Fibroblast of skin of abdomen (primary cell): ENCODE measurements around the gene RCN1.
"Not testable (repeated sequence)": the region's sequence is repeated elsewhere in the genome, so short reads cannot be mapped to it uniquely, and the experiment has no call there.

Experiments
- DNase-seq: peaks from one replicate; pipeline ENCODE4 v3.0.0-alpha.2; 2013

The RCN1 gene

DNA sequence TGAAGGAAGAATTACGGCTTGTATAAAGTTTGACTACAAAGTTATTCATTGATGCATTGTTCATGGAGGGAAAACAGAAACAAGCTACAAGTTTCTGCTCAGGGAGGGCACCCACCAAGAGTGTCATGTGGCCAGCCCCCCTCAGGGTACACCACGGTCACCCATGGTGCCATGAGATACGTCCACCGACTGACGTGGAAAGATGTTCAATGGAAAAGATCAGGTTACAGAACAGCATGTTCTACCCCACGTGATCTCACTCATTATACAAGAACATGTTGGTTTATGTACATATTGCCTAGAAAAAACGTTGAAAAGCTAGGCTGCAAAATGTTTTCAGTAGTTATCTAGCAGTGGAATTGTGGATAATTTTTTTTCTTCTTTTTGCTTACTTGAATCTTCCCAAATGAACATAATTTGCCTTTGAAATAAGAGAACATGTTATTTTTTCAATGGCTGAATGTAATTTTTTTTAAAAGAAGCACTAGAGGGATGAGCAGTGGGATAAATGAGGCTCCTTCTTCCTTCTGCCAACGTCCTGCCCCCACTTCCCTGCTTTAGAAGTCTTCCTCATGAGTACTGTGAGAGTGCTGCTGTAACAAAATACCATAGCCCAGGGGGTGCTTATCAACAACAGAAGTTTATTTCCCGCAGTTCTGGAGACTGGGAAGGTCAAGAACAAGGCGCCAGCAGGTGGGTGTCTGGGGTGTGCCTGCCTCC lies 22.5 kb downstream of the RCN1 start:
- no peak for DNase-seq

DNA sequence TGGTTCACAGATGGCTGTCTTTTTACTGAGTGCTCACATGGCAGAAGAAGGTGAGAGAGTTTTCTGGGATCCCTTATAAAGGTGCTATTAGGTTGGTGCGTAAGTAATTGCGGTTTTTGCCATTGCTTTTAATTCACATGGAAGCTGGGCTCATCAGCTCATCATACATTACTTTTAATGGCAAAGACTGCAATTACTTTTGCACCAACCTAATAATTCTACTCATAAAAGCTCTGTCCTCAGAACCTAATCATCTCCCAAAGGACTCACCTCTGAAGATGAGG lies 23.0 kb downstream of the RCN1 start:
- DNase-seq: no peak

DNA sequence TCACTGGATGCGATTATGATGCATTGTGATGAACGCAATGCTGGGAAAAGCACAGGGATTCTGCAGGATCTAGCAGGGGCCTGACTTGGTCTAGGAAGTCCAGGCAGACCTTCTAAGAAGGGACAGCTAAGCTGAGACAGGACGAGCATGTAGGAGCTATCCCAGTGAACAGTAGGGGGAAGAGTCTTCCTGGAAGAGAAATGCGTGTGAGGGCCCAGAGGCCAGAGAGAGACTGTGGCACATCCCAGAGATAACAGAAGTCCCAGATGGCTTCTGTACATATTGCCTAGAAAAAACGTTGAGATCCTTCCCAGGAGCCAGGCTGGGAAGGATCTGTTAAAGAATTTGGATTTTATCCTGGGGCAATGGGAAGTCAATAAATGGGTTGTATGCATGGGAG lies 24.6 kb downstream of the RCN1 start:
- DNase-seq: no peak

DNA sequence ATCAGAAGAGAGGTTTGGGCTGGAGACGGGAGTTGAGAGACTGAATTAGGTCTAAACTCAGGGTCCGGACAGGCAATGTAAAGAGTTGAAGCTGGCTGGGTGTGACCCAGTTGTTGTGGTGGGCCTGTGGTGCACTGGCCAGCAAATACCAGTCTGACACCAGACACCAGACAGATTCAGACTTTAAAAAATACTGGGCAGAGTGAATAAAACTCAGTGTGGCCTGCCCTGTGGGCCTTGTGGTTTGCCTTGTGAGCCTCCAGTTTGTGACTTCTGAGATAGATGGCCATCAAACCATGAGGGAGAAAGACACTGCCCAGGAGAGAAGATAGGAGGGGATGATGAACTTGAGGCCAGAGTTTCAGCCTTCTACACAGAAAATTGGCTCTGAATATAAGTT lies 25.8 kb downstream of the RCN1 start:
- DNase-seq: no peak

DNA sequence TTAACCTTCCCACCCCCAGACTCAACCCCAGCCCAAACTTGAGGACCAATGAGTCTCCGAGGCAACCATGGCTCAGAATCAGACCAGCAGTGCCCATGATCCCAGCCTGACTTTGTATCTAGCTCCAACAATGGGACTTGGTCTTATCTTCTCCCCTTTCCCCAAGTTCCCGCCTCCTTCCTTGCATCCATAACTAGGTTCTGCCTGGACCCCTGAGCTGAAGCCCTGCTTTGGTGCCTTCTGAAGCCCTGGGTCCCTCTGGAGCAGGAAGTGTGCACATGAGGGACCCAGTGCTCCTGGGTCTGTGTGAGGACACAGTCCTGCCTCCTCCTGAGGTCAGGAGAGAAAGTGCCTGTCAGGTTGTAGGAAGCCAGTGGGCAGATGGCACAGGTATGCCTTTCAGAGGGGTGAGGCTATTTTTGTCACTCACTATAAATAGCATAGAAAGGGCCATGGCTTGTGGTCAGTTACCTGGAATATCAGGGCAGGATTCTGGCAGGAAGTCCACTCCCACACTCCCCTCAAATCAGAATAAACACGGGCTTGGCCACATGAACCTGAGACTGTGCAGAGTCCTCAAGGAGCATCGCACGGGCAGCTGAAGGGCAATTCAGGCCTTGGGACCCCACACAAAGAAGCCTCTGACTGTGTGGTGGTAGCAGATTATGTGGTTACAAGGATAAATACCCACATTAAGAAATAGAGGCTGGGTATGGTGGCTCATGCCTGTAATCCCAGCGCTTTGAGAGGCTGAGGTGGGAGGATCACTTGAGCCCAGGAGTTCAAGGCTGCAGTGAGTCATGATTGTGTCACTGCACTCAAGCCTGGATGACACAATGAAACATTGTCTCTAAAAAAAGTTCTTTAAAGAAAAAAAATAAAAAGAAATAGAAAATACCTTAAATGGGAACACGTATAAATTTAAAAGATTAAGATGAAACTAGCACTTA lies 27.4 kb downstream of the RCN1 start:
- peak; percentile 60 for DNase-seq

DNA sequence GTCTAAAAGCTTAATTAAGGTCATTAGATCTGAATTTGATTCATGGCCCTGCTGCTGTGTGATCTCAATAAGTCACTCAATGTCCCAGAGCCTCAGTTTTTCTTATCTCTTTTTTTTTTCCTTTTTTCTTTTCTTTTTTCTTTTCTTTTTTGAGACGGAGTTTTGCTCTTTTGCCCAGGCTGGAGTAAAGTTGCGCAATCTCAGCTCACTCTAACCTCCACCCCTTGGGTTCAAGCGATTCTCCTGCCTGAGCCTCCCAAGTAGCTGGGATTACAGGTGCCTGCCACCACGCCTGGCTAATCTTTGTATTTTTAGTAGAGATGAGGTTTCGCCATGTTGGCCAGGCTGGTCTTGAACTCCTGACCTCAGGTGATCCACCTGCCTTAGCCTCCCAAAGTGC lies 28.3 kb downstream of the RCN1 start:
- not testable (repeated sequence) for DNase-seq

DNA sequence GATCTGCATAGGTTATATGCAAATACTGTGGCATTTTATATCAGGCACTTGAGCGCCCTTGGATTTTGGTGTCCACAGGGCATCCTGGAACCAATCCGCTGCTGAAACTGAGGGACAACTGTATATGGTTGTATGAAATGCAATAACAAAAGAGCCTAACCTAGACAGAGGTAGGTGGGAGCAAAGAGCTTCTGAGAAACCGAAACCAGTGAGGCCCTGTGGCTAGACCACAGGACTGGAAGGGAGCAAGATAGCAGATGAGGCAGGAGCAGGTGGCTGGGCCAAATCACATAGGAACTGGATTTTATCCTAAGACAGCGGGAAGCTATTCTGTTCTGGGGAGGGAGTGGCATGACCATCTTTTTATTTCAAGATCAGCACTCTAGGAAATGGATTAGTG lies 30.1 kb downstream of the RCN1 start:
- DNase-seq: no peak

DNA sequence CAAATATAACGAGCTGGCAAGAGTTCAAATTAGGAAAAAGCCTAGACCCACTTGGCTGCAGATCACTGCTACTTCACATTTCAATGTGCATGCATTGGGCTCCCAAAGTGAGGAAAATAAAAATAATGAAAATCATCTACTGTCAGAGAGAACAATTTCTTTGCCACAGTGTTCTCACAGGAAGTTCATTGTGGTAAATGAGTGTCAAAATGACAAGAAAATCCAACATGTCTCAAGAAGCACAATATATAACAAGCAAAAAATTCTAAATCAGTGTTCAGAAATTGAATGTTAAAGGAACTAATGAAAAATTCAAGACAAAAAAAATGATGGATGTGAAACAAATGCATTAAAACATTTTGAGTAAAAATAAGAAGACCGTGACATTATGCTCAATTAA lies 31.3 kb downstream of the RCN1 start:
- DNase-seq: no peak

DNA sequence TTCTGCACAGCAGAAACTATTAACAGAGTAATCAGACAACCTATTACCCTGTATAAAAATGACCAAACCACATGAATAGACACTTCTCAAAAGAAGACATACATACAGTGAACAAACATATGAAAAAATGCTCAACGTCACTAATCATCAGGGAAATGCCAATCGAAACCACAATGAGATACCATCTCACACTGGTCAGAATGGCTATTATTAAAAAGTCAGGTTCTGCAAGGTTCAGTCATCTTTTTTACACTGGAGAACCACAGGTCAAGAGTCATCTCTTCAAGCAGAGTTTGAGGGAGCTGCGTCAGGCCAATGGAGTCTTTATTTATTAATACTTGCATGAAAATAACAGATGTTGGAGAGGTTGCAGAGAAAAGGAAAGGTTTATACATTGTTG lies 40.4 kb downstream of the RCN1 start:
- no peak for DNase-seq

DNA sequence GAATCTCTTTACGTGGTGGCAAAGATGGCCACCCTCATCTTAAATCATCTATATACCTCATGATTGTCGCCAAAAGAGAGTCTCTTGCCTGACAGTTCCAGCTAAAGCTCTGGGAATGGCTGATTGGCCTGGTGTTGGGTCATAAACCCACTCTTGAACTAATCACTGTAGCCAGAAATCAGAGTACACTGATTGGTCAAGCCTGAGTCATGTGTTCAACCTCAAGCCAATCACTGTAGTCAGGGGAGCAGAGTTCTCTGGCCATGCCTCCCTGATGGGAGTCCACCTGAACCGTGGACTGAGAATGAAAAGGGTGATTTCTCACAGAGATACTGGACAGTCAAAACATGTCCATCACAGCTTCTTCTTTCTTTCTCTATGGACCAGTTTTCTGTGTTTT lies 45.8 kb downstream of the RCN1 start:
- no peak for DNase-seq

DNA sequence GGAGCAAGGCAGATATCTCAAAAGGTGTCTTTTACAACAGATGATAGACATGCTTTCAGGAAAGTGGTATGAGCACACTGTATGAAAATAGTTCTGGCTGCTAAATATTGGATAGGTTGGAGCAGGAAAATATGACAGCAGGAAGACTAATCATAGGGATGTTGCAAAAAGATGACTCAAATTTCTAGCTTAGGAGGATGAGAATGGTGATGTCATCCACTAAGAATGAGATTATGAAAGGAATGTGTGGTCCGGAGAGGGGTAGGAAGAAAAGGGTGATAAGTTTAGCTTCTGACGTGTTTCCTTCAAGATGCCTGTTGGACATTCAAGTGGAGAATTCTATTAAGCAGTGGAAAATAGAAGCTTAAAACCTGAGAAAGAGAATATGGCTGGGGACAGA lies 46.4 kb downstream of the RCN1 start:
- peak; percentile 96 for DNase-seq

DNA sequence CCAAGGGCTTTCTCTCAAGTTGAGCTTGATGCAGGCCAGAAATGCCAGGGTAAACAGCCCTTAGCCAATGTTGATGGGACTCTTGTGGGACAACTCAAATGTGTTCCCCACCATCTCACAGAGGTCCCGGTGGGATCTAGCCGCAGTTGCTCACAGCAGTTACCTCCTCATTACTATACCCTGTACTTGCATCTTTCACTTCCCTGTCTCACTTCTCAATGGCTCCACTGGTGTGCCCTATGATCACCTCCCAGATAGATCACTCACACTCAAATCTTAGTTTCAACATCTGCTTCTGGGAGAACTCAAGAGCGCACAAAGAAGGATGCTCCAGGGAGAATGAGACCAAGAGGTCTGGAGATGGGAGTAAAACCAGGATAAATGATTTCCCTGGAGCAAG lies 47.0 kb downstream of the RCN1 start:
- DNase-seq: no peak

DNA sequence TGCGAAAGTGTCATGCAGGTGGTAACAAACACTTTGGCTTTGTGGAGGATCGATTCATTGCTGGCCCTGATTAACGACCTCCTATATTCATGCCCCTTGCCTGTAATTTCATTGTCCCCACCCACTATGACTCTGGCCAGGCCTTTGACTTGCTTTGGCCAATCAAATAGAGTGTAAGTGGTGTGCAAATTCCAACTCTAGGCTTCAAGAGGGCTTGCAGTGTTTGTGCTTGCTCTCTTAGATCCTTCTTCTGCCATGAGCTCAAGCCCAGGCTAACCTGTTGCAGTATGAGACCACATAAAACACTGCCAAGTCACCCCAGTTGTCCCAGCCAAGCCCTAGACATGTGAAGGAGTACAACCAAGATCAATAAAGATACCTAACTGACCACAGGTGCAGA lies 48.0 kb downstream of the RCN1 start:
- DNase-seq: no peak

DNA sequence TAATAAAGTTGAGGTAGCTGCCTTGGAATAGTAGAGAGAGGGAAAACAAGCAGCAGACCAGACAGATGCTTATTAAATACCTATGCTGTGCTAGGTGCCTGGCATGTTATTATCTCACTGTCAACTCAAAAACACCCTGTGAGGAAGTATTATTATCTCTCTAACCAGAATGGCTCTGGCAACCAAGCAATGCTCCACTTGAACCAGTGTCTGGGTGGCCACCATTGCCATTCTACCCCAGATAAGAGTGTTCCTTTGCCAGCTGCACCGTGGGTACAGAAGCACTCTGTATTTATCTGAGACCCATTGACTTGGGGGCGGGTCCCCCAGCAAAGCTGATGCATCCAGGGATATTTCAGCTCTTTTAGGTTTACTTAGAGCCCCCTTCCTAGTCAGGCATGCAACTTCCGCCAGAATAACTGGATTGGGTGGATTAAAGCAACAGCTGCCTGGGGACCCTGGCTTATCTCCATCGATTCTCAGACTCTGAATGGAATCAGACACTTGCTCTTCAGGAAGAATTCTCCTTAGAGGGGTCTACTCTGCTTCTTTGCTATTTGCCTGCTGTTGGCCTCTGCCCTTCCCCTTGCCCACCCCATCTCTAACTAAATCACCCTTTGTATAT lies 49.1 kb downstream of the RCN1 start:
- no peak for DNase-seq

DNA sequence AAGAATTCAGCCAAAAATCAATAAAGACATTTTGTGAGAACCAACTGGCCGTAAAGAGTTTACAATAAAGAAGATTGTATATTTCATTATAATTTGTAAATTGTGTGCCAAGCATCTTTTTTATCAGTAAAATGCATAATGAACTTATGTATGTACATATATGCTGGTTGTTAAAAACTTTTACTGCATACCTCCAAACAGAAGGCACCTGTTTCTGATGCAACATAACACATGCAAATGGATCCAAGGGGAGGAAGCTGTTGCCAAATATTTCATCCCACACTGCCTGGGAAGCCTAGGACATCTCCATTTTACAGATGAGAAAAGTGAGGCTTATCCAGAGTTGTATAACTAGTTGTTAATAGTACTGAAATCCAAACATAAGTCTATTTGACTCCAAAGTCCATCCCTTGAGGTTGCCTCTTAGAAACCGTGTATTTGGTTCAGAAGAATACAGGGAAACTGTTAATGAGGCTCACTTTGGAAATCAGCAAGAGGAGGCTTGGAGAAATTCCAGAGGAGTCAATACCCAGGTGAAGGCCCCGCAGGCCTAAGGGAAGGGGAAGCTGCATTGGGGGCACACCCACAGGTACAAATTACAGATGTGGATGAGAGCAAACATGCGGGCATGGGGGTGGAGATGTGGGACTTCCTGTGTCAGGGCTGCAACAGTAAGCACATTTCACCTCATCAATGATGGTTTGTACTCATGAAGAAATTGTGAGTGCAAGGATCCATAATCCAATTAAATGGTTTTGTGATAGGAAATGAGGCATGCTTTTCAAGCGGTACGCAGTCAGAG lies 51.1 kb downstream of the RCN1 start:
- DNase-seq: no peak

DNA sequence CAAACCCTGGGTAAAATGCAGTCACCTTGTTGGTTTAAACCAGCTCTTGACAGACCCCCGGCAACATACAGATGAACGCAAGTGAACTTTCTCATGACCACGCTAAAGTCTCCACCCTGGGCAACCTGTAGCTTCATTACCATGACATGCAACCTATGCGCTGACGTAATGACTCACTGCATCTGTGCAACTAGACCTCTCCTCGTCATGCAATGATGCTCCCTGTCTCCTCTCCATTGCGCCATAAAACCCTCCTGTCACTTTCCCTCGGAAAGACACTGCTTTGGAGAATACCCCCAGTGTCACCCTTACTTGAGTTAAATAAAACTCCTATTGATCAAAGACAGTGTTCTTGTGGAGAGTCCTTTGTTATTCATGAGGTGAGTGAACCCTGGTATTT lies 52.5 kb downstream of the RCN1 start:
- DNase-seq: no peak

DNA sequence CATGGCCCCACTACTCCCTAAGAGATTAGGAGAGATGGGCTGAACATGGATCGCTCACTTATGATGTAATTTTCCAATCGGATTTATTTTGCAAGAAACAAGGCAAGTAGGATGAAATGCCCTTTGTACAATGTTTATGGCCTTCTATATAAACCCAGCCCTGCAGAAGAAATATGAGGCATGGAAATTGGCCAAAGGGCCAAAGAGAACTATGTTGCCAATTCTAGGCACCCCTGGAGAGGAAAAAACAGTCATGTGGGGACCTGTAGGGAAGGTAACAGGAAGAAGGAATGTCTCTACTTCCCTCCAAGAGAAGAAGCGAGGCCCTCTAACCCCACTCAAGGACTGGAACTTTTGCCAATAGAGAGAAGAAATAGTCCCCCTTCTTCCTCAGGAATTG lies 54.4 kb downstream of the RCN1 start:
- no peak for DNase-seq

DNA sequence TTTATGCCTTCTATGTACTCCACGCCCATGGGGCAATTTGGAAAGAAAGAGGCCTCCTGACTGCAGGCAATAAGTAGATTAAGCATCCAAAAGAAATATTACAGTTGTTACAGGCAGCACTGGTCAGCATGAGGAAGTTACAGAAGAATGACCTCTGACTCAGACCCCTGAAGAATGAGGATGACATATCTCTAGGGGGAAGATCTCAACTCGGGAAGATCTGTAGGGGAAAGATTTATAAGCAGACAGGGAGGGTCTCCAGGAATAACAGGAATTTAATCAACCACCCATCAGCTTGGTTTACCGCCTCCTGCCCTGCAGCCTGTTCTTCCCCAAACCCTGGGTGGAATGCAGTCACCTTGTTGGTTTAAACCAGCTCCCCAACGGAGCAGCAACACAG lies 58.0 kb downstream of the RCN1 start:
- DNase-seq: no peak

DNA sequence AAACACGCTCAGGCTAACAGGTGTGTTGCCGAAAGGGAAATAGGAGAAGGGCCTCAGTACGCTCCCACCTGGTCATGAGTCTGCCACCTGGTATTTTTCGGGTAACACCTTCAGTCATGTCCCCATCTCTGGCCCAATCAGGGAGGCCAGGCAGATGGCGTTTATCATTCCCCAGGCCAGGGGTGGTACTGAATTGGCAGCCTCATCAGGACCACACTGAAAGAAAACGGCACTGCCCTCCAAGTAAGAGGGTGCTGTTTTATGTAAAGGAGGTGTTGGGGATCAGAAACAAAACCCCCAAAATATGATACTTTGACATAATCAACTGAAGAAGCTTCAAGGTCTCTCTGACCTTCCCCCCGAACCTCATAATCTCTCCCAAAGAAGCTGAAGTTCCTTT lies 58.9 kb downstream of the RCN1 start:
- no peak for DNase-seq

DNA sequence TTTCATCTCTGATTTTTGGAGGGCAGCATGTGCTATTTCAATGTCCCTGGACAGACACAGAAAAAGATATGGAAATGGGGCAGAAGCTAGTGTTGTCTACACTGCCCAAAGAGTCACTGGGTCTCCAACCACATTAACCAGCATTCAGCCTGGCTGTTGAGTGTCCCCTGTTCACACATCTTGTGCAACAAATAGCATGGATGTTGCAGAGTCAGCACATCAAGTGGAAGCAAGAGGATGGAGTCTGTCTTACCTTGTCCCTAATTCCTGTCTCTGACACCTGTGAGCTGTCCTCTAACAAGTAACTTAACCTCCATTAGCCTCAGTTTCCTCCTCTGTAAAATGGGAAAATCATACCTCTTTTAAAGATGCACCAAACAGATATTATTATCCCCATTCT lies 60.2 kb downstream of the RCN1 start:
- no peak for DNase-seq

DNA sequence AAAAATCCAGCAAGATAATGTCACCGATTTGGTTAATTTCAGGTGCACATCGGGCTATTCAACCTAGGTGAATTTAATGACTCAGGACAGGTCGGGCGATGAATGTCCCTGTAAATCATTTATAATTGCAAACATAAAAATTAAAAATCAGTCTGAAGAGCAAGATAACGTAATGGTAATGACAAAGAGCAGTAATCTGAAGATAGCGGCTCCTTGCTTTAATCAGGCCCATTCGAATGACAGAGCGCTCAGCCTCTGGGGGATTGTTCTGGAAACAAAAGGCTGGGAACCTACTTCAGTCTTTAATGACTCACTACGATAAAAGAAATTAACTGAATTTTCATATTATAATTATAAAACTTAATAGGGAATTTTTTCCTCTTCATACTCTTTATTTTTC lies 61.3 kb downstream of the RCN1 start:
- DNase-seq: no peak

DNA sequence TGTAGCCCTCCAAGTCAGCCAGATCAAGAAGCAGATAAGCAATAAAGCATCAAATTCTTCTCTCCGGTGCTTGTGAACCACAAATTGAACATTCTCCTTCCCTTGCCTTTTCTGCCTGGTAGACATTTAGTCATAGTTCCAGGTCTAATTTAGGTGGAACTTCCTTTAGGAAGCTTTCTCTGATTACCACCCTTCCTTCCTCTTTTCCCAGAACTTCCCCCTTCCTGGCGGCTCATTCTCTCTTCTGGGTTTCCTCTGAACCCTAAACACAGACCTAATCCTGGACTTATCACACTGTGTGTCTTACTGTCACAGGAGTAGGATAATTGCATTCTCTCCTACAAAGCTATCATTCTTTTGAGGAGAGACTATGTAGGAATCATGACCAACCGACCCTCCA lies 61.9 kb downstream of the RCN1 start:
- DNase-seq: no peak

DNA sequence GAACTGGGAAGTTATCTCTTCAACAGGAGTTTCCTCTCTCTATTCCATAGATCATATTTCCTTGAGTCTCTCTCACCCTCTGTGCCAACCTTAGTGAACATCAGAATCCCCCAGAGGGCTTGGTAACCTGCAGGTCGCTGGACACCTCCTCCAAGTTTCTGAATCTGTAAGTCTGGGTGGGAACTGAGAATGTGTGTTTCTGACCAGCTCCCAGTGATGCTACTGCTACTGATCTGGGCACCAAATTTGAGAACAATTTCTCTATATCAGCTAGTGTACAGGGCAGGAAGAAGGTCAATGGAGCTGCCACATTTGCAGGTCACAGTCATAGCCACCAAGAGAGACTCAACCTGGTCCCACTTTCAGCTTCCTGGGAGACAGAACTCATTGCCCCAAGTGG lies 62.9 kb downstream of the RCN1 start:
- DNase-seq: no peak
